NCI-H510A treated with DMSO at 0.1 percent for 48 hours (cell line): ENCODE data around the gene UMODL1.

ENCODE experiments used
- DNase-seq: peaks from one replicate; lab custom pipeline; 2025; lab: John Stamatoyannopoulos, UW

Gene UMODL1

GRCh38 chr21:42080788-42081083, 9.6 kb downstream of the UMODL1 start:
- no peak for DNase-seq

- DNase-seq = no peak
These were observed 10.0 kb downstream of the UMODL1 start for GRCh38 chr21:42081138-42081537.

GRCh38 chr21:42081931-42082381, 10.8 kb downstream of the UMODL1 start:
- DNase-seq = no peak

- no peak for DNase-seq
These were observed 11.6 kb downstream of the UMODL1 start for GRCh38 chr21:42082501-42083360.

GRCh38 chr21:42083361-42083690, 12.2 kb downstream of the UMODL1 start:
- DNase-seq = no peak

- no peak for DNase-seq
These were observed 13.0 kb downstream of the UMODL1 start for GRCh38 chr21:42084079-42084478.

GRCh38 chr21:42085246-42086077, 14.3 kb downstream of the UMODL1 start:
- DNase-seq = no peak

- no peak for DNase-seq
These were observed 15.9 kb downstream of the UMODL1 start for GRCh38 chr21:42086969-42087368.

- DNase-seq = no peak
These were observed 17.0 kb downstream of the UMODL1 start for GRCh38 chr21:42088148-42088547.

GRCh38 chr21:42088658-42089057, 17.5 kb downstream of the UMODL1 start:
- no peak for DNase-seq

- DNase-seq = peak; percentile 55
These were observed 18.0 kb downstream of the UMODL1 start for GRCh38 chr21:42089093-42089631.

- no peak for DNase-seq
These were observed 18.7 kb downstream of the UMODL1 start for GRCh38 chr21:42089665-42090310.

GRCh38 chr21:42091899-42092508, 20.9 kb downstream of the UMODL1 start:
- peak; percentile 64 for DNase-seq

GRCh38 chr21:42092771-42093170, 21.7 kb downstream of the UMODL1 start:
- no peak for DNase-seq

- DNase-seq = no peak
These were observed 22.1 kb downstream of the UMODL1 start for GRCh38 chr21:42093186-42093585.

- no peak for DNase-seq
These were observed 22.9 kb downstream of the UMODL1 start for GRCh38 chr21:42093991-42094421.

- DNase-seq = no peak
These were observed 23.7 kb downstream of the UMODL1 start for GRCh38 chr21:42094811-42095210.

- DNase-seq = no peak
These were observed 24.5 kb downstream of the UMODL1 start for GRCh38 chr21:42095581-42095980.

- DNase-seq = no peak
These were observed 25.4 kb downstream of the UMODL1 start for GRCh38 chr21:42096566-42096965.

GRCh38 chr21:42097274-42097673, 26.2 kb downstream of the UMODL1 start:
- peak; percentile 70 for DNase-seq

- peak; percentile 82 for DNase-seq
These were observed 26.8 kb downstream of the UMODL1 start for GRCh38 chr21:42097860-42098454.
